NCI-H345 treated with DMSO at 0.1 percent for 48 hours (cell line): ENCODE data around the gene GAL3ST3.

Experiments
- DNase-seq: peaks from one replicate; lab custom pipeline; 2025; ENCODE audit not compliant: unreplicated experiment; lab: John Stamatoyannopoulos, UW

Gene GAL3ST3

DNA sequence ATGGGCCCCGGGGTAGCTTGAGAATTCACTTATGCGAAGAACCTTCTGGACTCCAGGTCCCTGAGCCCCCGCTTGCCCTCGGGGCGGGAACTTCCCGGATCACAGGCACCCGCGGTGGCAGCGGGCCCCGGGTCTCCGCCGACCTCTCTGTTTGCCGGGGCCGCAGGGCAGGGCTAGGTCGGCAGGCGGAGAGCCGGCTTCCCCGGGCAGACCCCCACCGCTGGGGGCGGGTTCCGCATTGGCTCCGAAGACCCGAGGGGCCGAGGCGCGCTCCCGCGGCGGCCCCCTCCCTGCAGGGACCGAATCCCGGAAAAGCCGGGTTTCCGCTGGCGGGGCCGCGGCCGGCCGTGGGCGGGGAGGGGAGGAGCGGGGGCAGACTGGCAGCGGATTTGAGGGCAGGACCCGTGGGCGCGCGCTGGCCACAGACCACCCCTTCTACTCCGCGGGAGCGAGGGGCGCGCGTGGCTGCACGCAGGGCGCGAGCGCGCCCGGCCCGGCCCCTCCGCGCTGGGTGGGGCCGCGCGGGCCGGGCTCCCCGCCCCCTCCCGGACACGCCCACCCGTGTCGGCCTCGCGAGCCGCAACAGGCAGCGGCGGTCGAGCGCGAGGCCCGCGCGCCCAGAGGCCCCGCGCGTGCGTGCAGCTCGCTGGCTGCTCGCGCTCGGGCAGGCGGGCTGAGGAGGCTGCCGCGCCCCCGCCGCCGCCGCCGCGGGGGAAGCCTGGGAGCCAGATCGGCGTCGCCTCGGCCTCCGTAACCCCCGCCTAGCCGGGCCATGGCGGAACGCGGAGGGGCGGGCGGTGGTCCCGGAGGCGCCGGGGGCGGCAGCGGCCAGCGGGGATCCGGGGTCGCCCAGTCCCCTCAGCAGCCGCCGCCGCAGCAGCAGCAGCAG lies 21.0 kb upstream of the GAL3ST3 start, which contains the start of gene PACS1:
Gene PACS1, plus strand, starts transcription at position 558 of the 889 bp plus-strand sequence. Its CDS starts 215 bp downstream, at position 773.
- no peak for DNase-seq

DNA sequence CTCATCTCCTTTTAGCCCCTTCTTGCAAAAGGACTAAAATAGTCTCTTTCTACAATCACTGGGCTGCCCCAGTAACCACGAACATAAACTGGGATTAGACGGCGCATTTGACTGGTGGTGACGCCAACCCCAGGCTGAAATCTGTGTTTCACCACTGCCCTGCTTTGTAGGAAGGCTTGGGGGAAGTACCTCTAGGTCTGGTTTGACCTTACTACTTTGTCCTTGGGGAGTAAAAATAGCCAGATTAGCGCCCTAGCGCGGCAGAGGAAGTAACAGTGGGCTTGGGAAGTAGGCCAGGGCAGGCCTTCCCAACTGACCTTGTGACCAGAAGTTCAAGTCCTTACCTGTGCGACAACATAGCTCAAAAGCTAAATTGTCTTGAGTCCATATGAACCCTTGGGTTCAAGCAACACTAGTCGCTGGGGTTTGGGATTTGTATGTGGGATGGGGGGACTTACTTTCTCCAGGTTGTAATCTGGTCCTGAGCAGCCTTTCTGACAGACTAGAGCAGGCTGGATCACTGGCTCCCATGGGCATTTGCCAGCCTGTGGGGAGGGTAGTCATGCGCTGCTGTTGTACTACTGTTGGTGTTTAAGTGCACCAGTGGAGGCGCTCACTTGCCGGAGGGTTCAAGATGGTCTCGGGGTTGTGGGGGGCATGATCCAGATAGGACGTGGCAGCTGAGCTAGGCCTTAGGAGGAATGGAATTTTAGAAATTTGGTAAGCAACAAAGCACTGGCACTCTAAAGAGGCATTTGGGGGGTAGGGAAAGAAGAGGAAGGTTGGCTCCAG lies 20.2 kb upstream of the GAL3ST3 start:
- DNase-seq = no peak

DNA sequence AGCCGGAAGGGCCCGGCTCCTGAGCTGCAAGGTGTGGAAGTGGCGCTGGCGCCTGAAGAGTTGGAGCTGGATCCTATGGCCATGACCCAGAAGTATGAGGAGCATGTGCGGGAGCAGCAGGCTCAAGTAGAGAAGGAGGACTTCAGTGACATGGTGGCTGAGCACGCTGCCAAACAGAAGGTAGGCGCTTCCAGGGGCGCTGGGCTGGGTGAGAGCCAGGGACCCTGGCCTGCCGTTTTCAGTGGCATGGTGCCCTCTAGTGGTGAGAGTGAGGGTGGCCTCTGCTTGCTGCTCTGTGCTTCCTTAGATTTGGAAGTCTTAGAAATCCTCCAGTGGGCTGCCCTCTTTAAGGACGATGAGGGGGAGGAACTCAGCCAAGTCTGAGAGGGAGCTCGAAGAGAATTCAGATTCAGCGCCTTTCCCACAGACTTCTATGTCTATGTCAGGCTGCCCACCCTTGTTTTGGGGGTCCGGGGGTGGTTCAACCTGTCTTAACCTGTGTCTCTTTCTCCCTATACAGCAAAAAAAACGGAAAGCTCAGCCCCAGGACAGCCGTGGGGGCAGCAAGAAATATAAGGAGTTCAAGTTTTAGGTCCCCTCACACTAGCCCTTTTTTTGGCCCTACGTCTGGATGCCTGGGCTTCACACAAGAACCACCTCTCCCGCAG lies 19.3 kb upstream of the GAL3ST3 start:
- peak; percentile 73 for DNase-seq

DNA sequence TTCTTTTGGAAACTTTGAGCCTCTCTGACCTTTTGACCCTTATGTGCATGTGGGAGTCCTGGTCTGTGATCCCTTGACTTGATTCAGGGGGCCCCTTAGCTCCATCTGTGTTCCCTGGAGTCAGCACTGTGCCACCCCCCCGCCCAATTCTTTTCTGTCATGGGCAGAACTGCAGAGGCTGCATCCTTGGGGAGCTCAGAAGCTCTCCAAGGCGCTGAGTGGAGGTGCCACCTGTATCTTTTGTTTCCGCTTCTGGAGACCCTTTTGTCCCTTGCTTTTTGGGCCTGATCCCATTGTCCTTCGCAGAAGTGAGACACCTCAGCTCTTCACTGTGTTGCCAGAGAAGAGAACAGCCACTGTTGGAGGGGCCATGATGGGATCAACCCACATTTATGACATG lies 18.7 kb upstream of the GAL3ST3 start:
- no peak for DNase-seq

DNA sequence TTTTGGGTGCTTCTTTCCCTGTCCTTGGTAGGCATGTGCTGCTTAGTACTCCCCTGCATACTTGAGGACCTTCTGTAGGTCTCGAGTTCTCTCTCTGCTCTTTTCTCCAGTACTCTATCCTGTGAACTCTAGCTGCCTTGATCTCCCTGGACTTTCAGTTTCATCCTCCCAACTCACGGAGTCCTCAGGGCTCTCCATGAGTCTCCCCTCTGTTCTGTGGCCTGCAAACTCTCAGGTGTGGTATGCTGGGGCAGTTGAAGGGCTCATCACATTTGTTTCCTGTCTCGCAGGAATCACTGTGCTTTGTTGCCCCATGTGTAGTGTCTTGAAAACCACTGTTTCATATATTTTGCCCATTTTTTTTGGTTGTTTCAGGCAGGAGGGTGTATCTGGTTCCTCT lies 17.8 kb upstream of the GAL3ST3 start:
- DNase-seq = no peak

DNA sequence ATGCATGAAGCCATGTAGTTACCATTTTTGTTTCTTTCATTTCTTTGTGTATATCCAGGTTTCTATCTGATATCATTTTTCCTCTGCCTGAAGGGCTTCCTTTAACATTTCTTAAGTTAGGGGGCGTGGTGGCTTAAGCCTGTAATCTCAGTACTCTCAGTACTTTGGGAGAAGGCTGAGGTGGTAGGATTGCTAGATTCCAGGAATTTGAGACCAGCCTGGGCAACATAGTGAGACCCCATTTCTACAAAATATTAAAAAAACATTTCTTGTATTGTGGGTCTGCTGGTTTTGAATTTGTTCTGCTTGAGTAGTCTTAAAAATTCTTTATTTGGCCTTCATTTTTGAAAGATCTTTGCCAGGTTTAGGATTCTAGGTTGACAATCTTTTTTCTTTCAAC lies 15.6 kb upstream of the GAL3ST3 start:
- DNase-seq = no peak

DNA sequence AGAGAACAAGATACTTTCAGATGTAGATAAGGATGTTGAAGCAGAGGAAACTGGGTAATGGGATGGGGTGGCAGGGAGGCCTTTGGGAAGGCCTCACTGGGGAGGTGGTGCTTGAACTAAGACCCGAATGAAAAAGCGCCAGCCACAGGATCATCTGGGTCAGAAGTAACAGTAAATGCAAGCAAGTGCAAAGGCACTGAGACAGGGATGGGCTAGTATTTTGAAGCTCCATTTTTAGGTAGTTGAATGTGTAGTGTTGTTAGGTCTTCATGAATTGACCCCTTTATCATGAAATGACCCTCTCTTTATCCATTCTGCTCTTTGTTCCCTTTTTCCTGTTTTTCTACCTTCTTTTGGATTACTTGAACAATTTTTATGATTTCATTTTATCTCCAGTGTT lies 14.9 kb upstream of the GAL3ST3 start:
- DNase-seq = no peak

DNA sequence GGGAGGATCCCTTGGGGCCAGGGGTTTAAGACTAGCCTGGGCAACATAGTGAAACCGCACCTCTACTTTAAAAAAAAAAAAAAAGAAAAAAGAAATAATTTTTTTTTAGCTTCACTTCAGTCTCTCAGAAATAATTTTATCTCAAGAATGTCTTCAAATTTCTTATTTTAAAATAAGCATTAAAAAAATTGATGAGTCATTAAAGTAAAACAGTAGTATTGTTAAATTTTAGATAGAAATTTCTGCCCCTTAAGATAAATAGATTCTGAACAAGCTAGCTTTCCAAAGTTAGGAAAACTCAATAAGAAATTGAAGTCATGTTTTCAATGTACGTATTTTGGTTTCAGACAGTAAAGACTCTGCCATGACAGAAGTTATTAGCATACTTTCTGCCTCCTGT lies 13.4 kb upstream of the GAL3ST3 start:
- no peak for DNase-seq

DNA sequence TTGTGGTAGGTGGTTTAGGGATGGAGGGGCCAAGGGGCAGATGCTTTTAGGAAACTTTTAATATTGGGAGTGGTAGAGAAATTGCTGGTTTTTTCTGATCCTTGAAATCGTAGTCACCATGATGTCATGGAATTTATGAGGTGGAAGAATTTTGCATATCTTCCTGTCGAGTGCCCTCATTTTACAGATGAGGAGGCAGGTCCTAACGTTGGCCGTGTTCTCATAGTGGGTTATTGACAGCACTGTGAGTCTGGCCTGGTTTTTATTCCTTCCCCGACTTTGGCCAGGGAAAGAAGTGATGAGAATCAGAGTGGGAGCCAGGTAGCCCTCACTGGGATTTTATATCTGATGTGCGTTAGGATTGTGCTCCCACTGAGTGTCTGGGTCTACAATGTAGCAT lies 12.3 kb upstream of the GAL3ST3 start:
- no peak for DNase-seq

DNA sequence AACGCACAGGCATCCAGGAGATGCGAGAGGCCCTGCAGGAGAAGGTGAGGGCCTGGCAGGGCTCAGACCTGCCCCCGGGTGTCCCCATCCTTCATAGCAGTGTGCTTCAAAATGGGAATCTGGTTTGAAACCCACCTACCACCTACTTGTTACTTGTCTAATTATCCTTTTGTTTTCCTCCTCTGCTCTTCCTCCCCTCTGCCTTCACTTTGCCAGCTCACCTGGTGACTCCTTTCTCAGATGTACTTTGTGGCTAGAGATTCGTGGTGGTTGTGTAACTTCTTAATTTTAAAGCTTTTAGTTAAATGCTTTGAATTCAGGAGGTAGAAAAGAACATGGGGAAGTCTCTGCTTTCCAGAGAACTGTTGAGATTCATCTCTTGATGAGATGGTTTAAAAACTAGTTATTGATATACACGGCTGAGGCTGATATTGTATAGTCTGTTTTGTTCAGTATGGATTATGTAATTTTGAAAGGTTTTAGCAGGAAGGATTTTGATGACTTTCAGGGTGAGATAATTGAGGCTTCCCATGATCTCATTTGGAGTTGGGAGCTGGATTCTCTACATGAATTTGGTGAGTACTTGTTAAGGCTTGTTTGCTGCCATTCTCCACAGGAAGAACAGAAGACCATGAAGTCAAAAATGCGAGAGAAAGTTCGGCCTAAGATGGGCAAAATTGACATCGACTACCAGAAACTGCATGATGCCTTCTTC lies 11.2 kb upstream of the GAL3ST3 start:
- no peak for DNase-seq

DNA sequence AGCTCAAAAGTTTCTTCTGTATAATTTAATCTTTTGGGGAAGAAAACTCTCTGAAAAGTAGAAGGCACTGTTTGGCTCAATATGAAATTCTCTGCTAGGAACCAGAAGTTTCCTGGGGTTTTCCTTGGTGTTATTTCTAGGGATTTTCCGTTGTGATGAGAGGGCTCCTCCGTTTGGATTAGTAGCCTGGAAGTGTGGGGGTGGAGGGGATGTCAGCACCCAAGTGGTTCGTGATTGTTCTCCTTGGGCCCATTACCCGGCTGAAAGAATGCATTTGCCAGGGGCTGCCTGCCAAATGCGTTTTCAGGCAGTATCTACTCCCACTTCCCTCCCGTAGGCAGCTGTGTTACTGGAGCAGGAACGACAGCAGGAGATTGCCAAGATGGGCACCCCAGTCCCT lies 7.5 kb upstream of the GAL3ST3 start:
- no peak for DNase-seq

DNA sequence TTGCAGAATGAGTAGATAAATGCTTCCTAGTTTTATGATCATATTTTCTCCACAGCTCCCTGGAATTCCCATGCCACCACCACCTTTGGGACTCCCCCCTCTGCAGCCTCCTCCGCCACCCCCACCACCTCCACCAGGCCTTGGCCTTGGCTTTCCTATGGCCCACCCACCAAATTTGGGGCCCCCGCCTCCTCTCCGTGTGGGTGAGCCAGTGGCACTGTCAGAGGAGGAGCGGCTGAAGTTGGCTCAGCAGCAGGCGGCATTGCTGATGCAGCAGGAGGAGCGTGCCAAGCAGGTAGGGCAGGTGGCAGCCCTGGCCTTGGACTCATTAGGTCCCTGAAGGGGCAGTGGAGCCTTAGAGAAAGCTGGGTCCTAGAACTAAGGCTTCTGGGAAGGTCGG lies 6.1 kb upstream of the GAL3ST3 start:
- DNase-seq = no peak

DNA sequence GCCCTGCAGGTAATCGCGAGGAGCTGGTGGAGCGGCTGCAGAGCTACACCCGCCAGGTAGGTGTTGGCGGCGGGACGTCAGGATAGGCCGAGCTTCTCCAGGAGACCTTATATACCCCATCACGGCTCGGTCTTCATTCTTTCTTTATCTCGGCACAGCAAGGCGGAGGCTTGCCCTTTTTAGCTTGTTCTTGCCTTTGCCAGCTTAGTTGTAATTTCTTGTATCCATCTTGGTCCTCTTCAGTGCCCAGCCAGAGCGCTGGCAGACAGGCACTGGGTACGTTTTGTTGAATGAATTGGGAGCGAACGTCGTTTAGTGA lies 3.7 kb upstream of the GAL3ST3 start:
- DNase-seq = no peak

DNA sequence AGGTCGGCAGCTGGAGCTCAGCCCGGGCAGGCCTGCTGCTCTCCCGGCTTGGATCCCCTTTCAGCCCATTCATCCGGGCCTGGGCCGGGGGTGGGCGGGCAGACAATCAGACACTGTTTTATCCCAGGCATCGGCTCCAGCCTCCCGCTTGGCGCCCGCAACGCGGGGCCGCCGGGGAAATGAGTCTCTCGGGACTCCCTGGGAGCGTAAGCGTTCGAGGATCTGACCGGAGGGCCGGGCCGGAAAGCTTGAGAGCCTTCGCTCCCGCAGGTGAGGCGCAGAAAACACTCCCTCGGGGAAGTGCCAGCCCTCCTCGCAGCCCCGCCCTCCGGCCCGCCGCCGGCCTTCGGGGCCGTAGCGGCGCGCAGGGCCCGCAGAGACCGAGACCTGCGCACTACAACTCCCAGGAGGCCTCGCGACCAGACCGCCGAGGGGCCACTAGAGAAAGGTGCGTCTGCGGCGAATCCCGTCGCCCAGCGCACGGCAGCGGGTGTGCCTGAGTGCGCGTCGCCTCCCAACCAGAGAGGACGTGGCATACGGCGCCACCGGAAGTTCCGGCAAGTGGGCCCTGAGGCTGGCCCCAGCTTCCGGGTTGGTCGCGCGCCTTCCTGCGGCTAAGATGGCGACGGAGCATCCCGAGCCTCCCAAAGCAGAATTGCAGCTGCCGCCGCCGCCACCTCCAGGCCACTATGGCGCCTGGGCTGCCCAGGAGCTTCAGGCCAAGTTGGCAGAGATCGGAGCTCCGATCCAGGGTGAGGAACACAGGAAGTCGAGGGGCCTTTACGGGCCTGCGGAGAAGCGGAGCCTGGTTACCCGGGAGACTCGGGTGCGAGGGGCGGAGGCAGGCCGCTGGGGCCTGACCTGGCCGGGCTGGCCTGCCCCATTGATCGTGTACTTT lies 3.1 kb upstream of the GAL3ST3 start, which contains the start of gene SF3B2:
Gene SF3B2, plus strand, starts transcription at position 599 of the 898 bp plus-strand sequence. Its CDS starts 21 bp downstream, at position 620.
- peak; percentile 93 for DNase-seq

DNA sequence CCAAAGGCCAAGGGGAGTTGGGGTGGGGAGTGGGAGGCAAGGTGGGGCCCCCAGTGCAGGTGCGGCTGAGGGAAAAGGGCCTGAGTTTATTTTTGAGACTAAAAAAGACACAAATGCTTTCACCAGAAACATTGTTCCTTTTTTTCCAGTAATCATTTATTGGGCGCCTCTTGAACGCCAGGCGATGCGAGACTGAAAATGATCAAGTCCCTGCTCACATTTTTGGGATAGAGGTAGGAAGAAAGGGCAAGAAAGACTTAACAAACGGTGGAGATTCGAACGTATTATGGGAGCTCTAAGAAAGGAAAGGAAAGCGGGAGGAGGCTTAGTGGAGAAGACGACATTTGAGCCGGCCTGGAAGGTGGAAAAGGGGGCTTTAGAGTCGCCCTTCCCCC lies 2.4 kb upstream of the GAL3ST3 start:
- no peak for DNase-seq

DNA sequence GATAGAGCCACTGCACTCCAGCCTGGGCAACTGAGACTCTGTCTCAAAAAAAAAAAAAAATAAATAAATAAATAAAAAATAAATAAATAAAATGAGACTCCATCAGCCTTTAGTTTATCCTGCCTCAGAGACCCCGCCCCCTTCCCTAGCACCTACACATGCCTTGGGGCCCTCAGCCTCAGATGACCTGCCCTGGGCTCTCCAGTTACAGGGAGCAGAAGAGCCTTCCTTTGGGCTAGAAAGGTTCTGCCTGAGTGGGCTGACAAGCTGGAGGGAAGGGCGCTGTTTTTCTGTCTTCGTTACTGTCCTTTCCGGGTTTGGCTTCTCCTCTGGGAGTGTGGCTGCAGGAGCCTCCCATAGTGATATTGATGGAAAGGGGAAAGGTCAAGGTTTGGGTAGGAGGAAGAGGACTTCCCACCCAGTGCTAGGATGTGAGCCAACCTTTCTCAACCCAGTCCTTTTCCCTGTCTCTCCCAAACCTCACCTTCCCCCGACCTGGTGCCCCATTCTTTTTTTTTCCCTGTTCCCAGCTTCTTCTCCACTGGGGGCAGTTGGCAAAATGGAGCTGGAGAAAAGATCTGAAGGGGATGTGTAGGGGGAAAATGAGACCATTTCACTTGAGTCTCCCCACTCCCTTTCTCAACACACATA lies 1.7 kb upstream of the GAL3ST3 start:
- DNase-seq = no peak

DNA sequence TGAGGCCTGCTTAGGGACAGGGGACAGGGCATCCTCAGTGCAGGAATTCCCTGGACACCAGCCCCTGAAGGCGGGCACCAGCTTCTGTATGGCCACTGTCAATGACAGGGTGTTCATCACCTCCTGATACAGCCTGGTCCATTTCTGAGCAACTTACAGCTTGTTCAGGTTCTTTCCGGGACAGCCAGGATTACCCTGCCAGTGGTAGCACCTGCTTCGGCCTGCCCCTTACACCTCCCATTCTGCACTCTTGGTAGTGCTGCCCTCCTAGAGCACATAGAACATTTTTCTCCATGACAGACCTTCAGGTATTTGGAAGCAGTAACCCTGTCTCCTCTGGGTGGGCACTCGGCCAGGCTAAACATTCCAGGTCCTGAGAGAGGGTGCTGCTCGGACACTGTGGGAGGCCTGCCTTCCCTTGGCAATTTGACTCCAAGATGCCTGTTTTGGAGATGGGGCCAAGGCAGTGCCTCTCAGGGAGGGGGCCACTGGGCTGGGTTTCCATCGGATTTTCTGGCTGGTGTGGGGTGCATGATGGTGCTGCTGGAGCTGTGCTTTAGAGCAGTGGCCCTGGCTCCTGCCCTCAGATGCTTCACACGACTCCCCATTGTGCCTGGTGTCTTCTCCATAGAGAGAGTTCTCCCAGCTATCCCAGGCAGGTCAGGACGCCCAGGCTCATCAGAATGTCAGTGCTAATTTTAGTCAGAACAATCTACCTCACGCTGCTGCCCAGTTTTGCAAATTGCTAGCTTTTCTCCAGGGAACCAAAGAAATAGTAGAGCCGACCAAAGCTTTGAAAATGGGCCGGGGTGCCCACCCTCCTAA lies 1.2 kb downstream of the GAL3ST3 start:
- DNase-seq = no peak

DNA sequence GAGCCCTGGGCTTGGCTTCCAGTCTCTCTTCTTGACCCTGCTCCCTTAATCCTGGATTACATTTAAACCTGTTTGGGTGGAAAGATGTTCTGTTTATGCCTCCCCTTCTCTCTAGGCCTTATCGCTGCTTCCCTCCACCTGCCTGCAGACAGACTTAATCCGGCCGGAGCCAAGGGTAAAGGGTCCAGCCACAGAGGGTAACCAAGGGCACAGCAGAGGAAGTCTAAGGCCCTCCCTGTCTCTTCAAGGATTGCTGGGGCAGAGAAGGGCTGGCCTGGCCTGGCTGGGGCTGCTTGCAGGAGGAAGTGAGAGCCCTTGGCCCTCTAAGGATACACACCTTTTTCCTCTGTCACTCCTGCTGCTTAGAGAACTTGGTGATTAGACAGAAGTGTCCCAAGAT lies 2.1 kb downstream of the GAL3ST3 start:
- no peak for DNase-seq

DNA sequence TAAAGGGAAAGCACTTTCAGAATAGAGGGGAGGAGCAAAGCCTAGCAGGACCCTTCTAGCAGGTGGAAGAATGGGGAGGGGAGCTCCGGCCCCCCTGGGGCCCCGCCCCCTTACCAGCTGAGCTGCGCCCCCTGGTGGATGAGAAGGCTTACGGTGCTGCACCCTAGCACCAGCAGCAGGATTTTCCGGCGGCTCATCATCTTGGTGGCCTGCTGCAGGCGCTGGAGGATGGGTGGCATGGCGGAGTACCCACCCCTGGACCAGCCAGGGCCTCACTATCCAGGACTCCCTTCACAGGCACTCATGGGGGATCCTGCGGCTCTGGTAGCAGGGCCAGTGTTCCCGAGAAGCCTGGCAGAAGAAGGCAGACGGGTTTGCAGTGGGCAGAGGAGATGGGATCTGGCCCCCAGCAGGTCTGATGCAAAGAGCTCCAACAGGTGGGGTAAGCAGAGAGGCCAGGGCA lies 3.8 kb downstream of the GAL3ST3 start:
- peak; percentile 75 for DNase-seq
